Thoracic aorta (tissue), 2 donors: ENCODE results near the gene BPGM. TPM values are rescaled to one million over a fixed set of nuclear protein-coding genes. Genes with fewer than 3 reads are reported as not detected.

Source experiments
- ATAC-seq: fragments of 150-250 bp; one replicate; pipeline ENCODE4 v1.8.0; 2017; ENCODE audit warnings: low read depth; ENCODE audit not compliant: insufficient number of reproducible peaks, low FRiP score
- DNase-seq: peaks from one replicate; pipeline ENCODE4 v3.0.0-alpha.2; 2020; ENCODE audit warnings: low spot score
- H3K27ac ChIP-seq, 2 donors: fragments of 200-600 bp; sonication (generic); 1 replicate in 1 of 2; 2 replicates in 1 of 2; pipeline ENCODE4 v1.5.1; 2016; ENCODE audit warnings: mild to moderate bottlenecking in 2 of 2, moderate library complexity in 2 of 2
- H3K27me3 ChIP-seq: fragments of 200-600 bp; sonication (generic); replicated peaks from 2 replicates; pipeline ENCODE4 v1.6.0; 2016; ENCODE audit warnings: mild to moderate bottlenecking; ENCODE audit not compliant: insufficient read depth
- H3K36me3 ChIP-seq: fragments of 200-600 bp; sonication (generic); one replicate; pipeline ENCODE4 v1.5.1; 2016
- H3K4me1 ChIP-seq, 2 donors: fragments of 200-600 bp; sonication (generic); 1 replicate in 1 of 2; 2 replicates in 1 of 2; pipeline versions ENCODE4 v1.5.1 to v1.6.0; 2016; ENCODE audit warnings: low read depth in 2 of 2, mild to moderate bottlenecking in 1 of 2; ENCODE audit not compliant: control insufficient read depth in 1 of 2
- H3K4me3 ChIP-seq: fragments of 200-600 bp; sonication (generic); 2 replicates; pipeline ENCODE4 v1.5.1; 2016; ENCODE audit warnings: mild to moderate bottlenecking
- H3K9me3 ChIP-seq: fragments of 200-600 bp; sonication (generic); 2 replicates; pipeline ENCODE4 v1.5.1; 2016
- total RNA-seq, 2 donors: library from RNA; depleted of rRNA; stranded (reverse); fragments of >200 nt; gene quantifications; one replicate each; pipeline versions ENCODE4 v1.1.0 to v1.2.3, GENCODE V29; 2016
- TF ChIP-seq, protein P1 (sequence below): fragments of 200-600 bp; sonication (generic); IDR thresholded peaks from one replicate; pipeline ENCODE4 v1.5.1; 2019; ENCODE audit warnings: antibody characterized with exemption

Gene BPGM
- total RNA-seq, 2 donors from 2014 or later = 20.0 to 22.3 TPM

DNA sequence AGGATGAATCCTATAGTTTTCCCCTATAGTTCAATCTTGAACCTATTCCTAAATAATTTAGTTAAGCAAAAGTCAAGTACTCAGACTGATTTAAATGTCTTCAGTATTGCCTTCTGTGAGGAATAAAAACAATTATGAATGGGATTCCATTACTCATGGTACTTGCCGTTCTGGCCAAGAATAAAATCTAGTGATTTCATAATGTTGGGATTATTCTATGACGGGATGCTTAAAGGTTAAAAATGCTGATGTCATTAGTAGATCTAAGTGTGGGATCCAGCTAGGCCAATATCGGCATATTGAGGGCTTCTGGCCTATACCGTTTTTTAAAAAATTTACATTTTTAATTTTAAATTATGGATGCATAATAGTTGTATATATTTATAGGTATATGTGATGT is 5.3 kb downstream of the BPGM start:
- Histone ChIP-seq H3K4me1 (no peaks in the 10 kb centered on the region), H3K9me3 (no peaks in the 10 kb centered on the region), H3K4me3 (no peak overlapping the region), H3K36me3 (no peaks in the 10 kb centered on the region), H3K27me3 (no peaks in the 10 kb centered on the region), H3K27ac (no peak overlapping the region)
- DNase-seq (no peak), ATAC-seq (no peak)
- TF ChIP-seq, protein P1, sequence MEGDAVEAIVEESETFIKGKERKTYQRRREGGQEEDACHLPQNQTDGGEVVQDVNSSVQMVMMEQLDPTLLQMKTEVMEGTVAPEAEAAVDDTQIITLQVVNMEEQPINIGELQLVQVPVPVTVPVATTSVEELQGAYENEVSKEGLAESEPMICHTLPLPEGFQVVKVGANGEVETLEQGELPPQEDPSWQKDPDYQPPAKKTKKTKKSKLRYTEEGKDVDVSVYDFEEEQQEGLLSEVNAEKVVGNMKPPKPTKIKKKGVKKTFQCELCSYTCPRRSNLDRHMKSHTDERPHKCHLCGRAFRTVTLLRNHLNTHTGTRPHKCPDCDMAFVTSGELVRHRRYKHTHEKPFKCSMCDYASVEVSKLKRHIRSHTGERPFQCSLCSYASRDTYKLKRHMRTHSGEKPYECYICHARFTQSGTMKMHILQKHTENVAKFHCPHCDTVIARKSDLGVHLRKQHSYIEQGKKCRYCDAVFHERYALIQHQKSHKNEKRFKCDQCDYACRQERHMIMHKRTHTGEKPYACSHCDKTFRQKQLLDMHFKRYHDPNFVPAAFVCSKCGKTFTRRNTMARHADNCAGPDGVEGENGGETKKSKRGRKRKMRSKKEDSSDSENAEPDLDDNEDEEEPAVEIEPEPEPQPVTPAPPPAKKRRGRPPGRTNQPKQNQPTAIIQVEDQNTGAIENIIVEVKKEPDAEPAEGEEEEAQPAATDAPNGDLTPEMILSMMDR = no peak

DNA sequence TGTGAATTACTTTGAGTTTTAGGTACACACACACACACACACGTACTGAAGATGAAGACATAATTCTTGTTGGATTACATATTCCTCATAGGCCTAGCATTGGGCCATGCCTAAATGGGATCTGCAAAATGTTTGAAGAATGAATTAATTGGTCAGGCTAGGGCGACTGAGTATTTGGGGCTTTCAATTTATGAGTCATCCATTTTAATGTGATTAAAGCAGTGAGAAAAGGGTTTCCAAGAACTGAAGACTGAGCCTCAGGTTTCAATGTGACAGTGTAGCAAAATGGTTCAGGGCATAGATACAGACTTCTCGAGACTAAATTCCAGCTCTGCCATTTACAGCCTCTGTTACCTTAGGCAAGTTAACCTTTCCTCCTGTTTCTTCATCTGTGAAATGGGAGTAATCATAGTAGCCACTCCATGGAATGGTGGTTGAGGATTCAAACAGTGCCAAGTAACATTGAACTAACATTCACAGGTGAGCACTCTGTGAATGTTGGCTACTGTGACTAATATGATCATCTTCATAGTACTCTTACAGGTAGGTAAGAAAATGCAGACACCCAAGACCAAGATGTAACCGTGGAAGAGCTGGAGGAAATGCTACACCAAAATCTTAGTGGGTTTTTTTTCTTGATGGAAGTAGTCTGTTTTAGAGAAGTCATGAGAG is 7.6 kb downstream of the BPGM start:
- Histone ChIP-seq H3K4me1 (no peaks in the 10 kb centered on the region), H3K36me3 (no peaks in the 10 kb centered on the region), H3K27ac (no peak overlapping the region), H3K4me3 (no peak overlapping the region), H3K27me3 (no peaks in the 10 kb centered on the region), H3K9me3 (no peaks in the 10 kb centered on the region)
- DNase-seq (no peak), ATAC-seq (no peak)
- TF ChIP-seq, protein P1 = no peak

DNA sequence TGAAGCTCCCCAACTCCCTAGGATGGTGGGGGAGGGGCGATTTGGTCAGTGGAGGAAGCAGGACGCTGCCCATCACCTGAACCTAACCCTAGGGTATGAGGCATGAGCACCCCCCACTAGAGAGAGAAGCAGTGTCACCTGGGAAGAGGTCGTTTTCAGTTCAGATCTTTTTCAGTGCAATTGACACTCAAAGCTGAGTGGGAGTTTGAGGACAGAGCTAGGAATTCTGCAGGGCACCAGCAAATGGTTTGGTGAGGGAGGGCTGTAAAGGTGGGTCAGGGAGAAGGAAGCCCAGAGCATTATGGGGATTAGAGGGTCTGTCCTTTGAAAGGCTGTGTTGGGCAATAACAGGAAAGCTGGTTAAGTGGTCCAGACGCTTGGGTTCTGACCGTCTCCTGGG is 10.9 kb downstream of the BPGM start:
- no peak for ATAC-seq
- Histone ChIP-seq H3K9me3 (no peaks in the 10 kb centered on the region), H3K4me1 (peaks cover 2 to 11% of the 10 kb centered on the region in 2 donors), H3K27ac (no peak overlapping the region), H3K4me3 (no peak overlapping the region), H3K27me3 (no peaks in the 10 kb centered on the region), H3K36me3 (no peaks in the 10 kb centered on the region)
- TF ChIP-seq, protein P1 = no peak
- DNase-seq = no peak

DNA sequence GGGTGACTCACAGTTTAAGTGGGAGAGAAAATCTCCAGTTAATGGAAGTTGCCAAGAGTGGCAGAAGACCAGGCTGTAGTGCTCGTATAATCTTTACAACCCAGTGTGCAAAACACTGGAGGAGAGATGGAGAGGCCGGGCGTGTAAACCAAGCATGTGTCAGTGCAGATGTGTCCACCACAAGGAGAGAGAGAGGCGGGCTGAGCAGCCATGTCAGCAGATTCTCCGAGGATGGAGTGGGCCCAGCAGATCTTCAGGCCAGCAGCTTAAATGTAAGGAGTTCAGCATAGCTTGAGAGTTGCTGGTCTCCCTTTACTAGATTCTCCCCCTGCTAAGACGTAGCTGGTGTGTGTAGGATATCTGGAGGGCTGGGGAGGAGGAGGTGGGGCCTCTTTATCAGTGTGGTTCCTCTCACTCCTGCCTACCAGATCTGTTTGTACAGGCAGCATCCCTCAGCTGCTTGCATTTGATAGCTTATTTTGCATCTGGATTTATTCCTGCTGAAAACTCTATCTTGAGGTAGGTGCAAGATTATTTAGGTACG is 13.7 kb downstream of the BPGM start:
- TF ChIP-seq, protein P1 = no peak
- DNase-seq = no peak
- ATAC-seq = no peak
- H3K27ac ChIP-seq = no peak overlapping the region
- no peaks in the 10 kb centered on the region for H3K9me3 ChIP-seq
- no peaks in the 10 kb centered on the region for H3K36me3 ChIP-seq
- H3K27me3 ChIP-seq = no peaks in the 10 kb centered on the region
- H3K4me1 ChIP-seq = peaks cover 2 to 11% of the 10 kb centered on the region in 2 donors
- no peak overlapping the region for H3K4me3 ChIP-seq

DNA sequence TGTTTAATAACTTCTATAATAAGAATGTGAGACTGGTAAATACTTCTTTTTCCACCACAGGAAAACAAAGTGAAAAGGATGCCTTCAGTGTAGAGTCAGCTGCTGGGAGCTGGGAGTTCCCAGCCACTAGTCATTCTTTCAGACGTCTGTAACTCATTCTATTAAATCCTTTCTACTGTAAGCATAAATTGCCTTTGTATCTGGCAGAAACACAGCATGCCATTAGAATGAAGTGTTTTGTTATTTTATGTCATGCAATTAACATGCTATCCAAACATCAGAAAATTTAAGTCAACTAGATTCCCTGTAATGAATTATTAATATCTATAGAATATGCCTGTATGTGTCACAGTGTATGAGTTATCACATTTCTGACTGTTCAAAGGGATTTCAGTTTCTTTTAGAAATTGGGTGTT is 14.3 kb downstream of the BPGM start:
- no peaks in the 10 kb centered on the region for H3K36me3 ChIP-seq
- TF ChIP-seq, protein P1 = no peak
- ATAC-seq (no peak), DNase-seq (no peak)
- H3K27ac ChIP-seq = no peak overlapping the region
- H3K4me3 ChIP-seq = no peak overlapping the region
- H3K27me3 ChIP-seq = no peaks in the 10 kb centered on the region
- no peaks in the 10 kb centered on the region for H3K9me3 ChIP-seq
- H3K4me1 ChIP-seq = peaks cover 2 to 11% of the 10 kb centered on the region in 2 donors
